Sigmoid colon (tissue), 3 donors: ENCODE measurements around the gene KCNAB2.

Experiments
- POLR2A ChIP-seq, 2 donors: fragments of 450-650 bp; IDR thresholded peaks; one replicate each; pipeline ENCODE4 v1.6.1; 2016; ENCODE audit warnings: antibody characterized with exemption in 2 of 2, mild to moderate bottlenecking in 2 of 2, moderate library complexity in 2 of 2
- TF ChIP-seq, protein P1 (sequence below), 4 experiments: fragments of 450-650 bp in 3 of 4; fragments of 200-600 bp in 1 of 4; IDR thresholded peaks; one replicate each; pipeline ENCODE4 v1.5.1; 2016 to 2019; ENCODE audit warnings: antibody characterized with exemption in 4 of 4, mild to moderate bottlenecking in 3 of 4, moderate library complexity in 2 of 4

DNA sequence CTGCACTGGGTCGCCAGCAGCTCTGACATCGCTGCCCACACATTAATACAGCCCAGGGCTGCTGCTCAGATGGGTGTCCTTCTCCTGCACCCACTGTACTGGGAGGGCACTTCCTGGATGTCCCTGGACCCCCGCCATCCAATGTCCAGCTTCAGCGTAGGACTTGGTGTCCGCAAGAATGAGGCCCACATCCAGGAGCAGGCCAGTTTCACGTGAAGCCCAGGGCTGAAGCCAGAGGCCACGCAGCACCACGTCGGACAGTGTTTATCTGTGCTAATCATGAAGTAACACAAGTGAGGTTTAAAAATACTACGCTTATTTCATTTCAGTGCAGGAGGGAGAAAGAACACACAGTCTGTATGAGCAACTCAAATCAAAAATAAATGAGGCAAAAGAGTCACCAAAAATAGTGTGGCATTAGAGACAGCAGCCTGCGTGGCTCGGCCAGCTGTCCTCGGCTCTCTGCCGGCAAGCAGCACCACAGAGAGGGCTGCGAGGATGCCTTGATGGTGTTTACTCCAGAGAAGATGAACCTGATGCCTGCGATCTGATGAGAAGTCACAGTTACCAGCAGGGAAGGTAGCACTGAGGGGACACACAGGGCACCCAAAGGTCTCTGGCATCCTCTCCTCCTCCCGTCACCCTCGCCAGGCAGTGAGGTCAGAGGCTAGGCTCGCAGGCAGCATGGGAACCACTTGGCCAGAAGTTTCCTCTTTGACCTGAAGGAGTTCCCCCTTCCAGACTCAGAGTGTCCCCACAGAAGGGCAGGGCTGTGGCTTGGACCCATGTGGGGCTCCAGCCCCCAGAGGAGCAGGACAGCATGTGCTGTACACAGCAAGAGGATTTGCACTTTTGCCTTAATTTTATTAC, 31.3 kb upstream of the KCNAB2 start:
- TF ChIP-seq, protein P1, sequence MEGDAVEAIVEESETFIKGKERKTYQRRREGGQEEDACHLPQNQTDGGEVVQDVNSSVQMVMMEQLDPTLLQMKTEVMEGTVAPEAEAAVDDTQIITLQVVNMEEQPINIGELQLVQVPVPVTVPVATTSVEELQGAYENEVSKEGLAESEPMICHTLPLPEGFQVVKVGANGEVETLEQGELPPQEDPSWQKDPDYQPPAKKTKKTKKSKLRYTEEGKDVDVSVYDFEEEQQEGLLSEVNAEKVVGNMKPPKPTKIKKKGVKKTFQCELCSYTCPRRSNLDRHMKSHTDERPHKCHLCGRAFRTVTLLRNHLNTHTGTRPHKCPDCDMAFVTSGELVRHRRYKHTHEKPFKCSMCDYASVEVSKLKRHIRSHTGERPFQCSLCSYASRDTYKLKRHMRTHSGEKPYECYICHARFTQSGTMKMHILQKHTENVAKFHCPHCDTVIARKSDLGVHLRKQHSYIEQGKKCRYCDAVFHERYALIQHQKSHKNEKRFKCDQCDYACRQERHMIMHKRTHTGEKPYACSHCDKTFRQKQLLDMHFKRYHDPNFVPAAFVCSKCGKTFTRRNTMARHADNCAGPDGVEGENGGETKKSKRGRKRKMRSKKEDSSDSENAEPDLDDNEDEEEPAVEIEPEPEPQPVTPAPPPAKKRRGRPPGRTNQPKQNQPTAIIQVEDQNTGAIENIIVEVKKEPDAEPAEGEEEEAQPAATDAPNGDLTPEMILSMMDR (IDR thresholded peaks at IDR 0.05): no peak
- no peak for TF ChIP-seq POLR2A (IDR thresholded peaks at IDR 0.05)
